Upper lobe of right lung (tissue), 1 donor: ENCODE measurements around the gene NET1. TPM values are rescaled to one million over a fixed set of nuclear protein-coding genes. Genes with fewer than 3 reads are reported as not detected.

Experiments
- ATAC-seq: fragments of 200-7000 bp; cut with Tn5 transposase; one replicate; pipeline ENCODE4 v1.9.1; 2020; ENCODE audit warnings: mild to moderate bottlenecking, moderate library complexity
- DNase-seq: peaks from one replicate; pipeline ENCODE4 v3.0.0-alpha.2; 2020
- H3K27ac ChIP-seq: fragments of 200-600 bp; one replicate; pipeline ENCODE4 v1.8.0; 2022
- H3K27me3 ChIP-seq: fragments of 200-600 bp; one replicate; pipeline ENCODE4 v1.8.0; 2022; ENCODE audit warnings: mild to moderate bottlenecking
- H3K36me3 ChIP-seq: fragments of 200-600 bp; one replicate; pipeline ENCODE4 v1.8.0; 2022
- H3K4me1 ChIP-seq: fragments of 200-600 bp; one replicate; pipeline ENCODE4 v1.8.0; 2022
- H3K4me3 ChIP-seq: fragments of 200-600 bp; one replicate; pipeline ENCODE4 v1.8.0; 2022; ENCODE audit warnings: mild to moderate bottlenecking
- H3K9me3 ChIP-seq: fragments of 200-600 bp; one replicate; pipeline ENCODE4 v1.8.0; 2022
- intact Hi-C: fragments of 100-400 bp; cut with DNase I; formaldehyde crosslinking; loops from one replicate; pipeline ENCODE4 v1.11.0; 2022
- total RNA-seq: library from RNA; stranded (reverse); fragmentation: NEBNext Ultra II Directional; extraction: Animal tissue kit (Norgen Biotek cat#: 25700); gene quantifications from one replicate; pipeline ENCODE4 v1.2.1, GENCODE V29; 2021
- TF ChIP-seq, protein P1 (sequence below): fragments of 200-600 bp; IDR thresholded peaks from one replicate; pipeline ENCODE4 v1.8.0; 2022; ENCODE audit warnings: antibody characterized with exemption
- donor health status: DM: no; HTN: yes; CAD: no; lungs with severe emphysema.

NET1 gene
- total RNA-seq, 1 donor from 2014 or later: 42.8 TPM

DNA sequence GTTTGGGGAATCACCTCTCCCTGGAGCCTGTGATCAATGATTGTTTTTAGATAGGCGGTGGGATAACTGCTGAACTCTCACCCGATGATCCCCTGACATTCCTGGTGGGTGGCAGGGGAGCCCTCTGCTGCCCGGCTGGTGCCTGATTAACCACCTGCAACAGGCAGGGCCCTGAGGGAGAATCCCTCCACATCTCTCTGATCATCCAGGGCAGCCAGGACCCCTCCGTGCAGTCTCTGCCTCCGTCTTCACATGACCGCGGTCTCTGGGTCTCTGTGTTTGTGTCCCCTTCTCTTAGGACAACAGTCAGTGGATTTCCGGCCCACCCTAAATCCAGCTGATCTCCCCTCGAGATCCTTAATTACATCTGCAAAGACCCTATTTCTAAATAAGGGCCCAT is 69.7 kb downstream of the NET1 start:
- Histone ChIP-seq H3K27me3 (no peaks in the 10 kb centered on the region), H3K4me1 (no peaks in the 10 kb centered on the region), H3K36me3 (no peaks in the 10 kb centered on the region), H3K9me3 (no peaks in the 10 kb centered on the region), H3K4me3 (no peak overlapping the region), H3K27ac (no peak overlapping the region)
- ATAC-seq (no peak), DNase-seq (no peak)
- intact Hi-C loops: no loop called here
- TF ChIP-seq, protein P1, sequence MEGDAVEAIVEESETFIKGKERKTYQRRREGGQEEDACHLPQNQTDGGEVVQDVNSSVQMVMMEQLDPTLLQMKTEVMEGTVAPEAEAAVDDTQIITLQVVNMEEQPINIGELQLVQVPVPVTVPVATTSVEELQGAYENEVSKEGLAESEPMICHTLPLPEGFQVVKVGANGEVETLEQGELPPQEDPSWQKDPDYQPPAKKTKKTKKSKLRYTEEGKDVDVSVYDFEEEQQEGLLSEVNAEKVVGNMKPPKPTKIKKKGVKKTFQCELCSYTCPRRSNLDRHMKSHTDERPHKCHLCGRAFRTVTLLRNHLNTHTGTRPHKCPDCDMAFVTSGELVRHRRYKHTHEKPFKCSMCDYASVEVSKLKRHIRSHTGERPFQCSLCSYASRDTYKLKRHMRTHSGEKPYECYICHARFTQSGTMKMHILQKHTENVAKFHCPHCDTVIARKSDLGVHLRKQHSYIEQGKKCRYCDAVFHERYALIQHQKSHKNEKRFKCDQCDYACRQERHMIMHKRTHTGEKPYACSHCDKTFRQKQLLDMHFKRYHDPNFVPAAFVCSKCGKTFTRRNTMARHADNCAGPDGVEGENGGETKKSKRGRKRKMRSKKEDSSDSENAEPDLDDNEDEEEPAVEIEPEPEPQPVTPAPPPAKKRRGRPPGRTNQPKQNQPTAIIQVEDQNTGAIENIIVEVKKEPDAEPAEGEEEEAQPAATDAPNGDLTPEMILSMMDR: no peak

DNA sequence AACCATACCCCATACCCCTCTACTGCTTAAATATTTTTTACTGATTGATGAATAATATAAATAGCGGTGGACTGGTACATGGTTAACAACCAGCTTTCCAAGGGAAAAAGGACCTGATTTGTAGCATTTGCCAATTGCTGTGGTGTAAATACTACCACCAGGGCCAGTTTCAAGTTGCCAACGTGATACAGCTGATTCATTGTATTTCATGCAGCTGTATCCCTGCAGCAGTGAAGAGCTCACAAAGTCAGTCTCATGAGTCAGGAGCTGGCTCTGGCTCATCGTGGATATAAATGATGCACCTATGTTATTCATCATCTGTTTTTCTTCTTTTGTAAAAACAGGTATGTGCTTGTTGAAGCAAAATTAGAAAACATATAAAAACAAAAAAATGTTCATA is 71.8 kb downstream of the NET1 start:
- ATAC-seq (no peak), DNase-seq (no peak)
- intact Hi-C loops: no loop called here
- H3K9me3 ChIP-seq: no peaks in the 10 kb centered on the region
- H3K4me3 ChIP-seq: no peak overlapping the region
- H3K27me3 ChIP-seq: no peaks in the 10 kb centered on the region
- no peaks in the 10 kb centered on the region for H3K4me1 ChIP-seq
- H3K27ac ChIP-seq: no peak overlapping the region
- TF ChIP-seq, protein P1: no peak
- H3K36me3 ChIP-seq: no peaks in the 10 kb centered on the region

DNA sequence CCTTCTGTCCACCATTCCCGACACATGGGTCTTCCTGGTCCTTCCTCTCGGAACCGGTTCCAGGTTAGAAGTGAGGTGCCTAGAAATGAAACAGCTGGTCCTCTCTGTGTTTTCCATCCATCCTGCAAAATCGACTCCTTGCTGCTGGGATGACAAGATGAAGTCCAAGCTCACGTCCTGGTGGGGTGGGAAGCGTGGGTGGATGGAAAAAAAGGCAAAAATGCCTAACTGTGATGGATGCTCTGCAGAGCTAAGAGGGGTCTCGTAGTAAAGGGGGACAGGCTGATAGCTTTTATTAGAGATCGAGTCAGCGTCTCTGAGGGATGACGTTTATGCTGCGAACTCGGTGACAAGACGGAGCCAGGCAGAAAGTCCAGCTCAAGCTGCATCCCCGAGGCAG is 72.9 kb downstream of the NET1 start:
- TF ChIP-seq, protein P1: no peak
- Histone ChIP-seq H3K9me3 (no peaks in the 10 kb centered on the region), H3K36me3 (no peaks in the 10 kb centered on the region), H3K4me3 (no peak overlapping the region), H3K27me3 (no peaks in the 10 kb centered on the region), H3K27ac (no peak overlapping the region), H3K4me1 (no peaks in the 10 kb centered on the region)
- intact Hi-C loops: no loop called here
- DNase-seq (no peak), ATAC-seq (no peak)

DNA sequence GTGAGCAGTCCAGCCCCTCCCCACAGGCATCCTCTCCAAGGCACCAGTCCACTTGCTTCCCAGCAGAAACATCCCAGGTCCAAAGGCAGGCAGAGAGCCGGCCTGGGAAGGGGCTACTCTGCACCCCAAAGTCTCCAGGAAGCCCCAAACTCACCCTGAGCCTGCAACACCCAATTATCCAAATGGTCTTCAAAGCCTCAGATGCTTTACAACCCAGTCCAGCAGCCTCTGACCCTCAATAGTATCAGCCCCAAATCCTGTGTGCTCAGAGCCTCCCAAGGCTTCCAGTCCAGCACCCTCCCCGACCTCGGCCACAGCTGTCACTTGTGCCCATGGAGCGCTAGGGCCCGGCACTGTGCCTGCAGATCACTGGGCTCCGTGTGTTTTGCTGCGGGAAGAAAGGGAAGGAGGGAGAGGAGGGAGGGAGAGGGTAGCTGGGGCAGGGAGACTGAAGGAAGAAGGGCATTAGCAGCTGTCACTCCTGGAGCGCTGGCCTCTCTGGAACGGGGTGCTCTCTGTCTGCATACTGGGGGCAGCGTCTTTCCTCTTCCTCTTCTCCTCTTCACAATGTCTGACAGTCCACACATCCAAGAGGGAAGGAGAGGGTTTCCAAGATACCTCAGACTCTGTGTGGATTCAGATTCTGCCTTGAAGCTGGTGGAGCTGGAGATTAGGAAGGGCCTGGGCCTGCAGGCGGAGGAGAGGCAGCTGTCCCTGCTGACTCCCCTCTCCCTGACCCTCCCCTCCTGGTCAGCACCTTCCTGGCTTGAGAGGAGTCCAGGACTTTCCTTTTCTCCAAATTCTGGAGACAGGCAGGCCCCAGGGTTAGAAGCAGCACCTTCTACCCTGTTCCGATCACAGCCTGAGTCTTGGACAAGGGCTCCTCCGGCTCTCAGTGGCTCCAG is 73.8 kb downstream of the NET1 start:
- Histone ChIP-seq H3K4me1 (no peaks in the 10 kb centered on the region), H3K36me3 (no peaks in the 10 kb centered on the region), H3K27ac (no peak overlapping the region), H3K27me3 (no peaks in the 10 kb centered on the region), H3K4me3 (no peak overlapping the region), H3K9me3 (no peaks in the 10 kb centered on the region)
- DNase-seq: no peak
- intact Hi-C loops: no loop called here
- ATAC-seq: no peak
- TF ChIP-seq, protein P1: no peak

DNA sequence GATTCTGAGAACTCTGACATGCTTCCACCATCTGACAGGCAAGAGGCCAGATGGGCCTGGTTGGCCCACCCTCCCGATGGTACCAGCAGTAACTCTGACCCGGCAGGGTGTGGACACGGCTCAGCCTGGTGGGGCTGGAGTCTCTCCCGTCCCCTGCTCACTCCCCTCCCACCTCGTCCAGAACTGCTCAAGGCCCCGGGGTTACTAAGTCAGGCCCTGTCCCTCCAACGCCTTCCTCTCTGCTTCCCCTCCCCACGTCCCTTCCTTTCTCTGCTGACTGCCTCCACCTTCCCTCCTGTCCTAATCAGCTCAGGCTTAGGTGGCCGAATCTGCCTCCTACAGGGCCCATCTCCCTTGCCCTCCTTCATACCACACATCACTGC is 74.5 kb downstream of the NET1 start:
- no peaks in the 10 kb centered on the region for H3K27me3 ChIP-seq
- DNase-seq (no peak), ATAC-seq (no peak)
- TF ChIP-seq, protein P1: no peak
- intact Hi-C loops: no loop called here
- no peak overlapping the region for H3K27ac ChIP-seq
- no peak overlapping the region for H3K4me3 ChIP-seq
- H3K4me1 ChIP-seq: no peaks in the 10 kb centered on the region
- H3K36me3 ChIP-seq: no peaks in the 10 kb centered on the region
- no peaks in the 10 kb centered on the region for H3K9me3 ChIP-seq
